MM.1S (cell line): ENCODE data around the gene ZNF576.

Experiments
- EZH2 ChIP-seq: fragments of 300-600 bp; sonication (generic); optimal IDR thresholded peaks from 2 replicates; pipeline ENCODE3; 2017; ENCODE audit warnings: low read depth, mild to moderate bottlenecking, antibody characterized with exemption, low read length, mixed read lengths
- EZH2phosphoT487 ChIP-seq: fragments of 300-600 bp; sonication (generic); IDR thresholded peaks from 2 replicates; pipeline ENCODE4 v1.6.1; 2018; ENCODE audit warnings: antibody characterized with exemption, low read length
- TF ChIP-seq, protein P1 (sequence below): fragments of 300-600 bp; sonication (generic); IDR thresholded peaks from 2 replicates; pipeline ENCODE4 v1.5.1; 2016; ENCODE audit warnings: antibody characterized with exemption, low read length, mixed read lengths

DNA sequence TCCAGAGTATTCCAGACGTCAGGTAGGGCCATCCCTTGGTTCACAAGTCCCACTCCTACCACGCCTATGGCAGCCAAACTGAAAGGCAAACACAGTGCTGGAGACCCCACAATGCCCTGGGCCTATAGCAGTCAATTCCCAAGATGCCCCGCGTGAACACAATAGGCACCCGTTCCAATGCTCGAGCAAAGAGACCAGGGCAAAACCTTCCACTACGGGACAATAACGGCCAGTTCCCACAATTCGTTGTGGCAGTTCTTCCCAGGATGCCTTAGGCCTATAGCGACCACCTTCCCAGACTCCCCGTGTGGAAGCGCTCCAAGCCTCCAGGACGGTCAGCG, 22.5 kb downstream of the ZNF576 start:
- TF ChIP-seq, protein P1, sequence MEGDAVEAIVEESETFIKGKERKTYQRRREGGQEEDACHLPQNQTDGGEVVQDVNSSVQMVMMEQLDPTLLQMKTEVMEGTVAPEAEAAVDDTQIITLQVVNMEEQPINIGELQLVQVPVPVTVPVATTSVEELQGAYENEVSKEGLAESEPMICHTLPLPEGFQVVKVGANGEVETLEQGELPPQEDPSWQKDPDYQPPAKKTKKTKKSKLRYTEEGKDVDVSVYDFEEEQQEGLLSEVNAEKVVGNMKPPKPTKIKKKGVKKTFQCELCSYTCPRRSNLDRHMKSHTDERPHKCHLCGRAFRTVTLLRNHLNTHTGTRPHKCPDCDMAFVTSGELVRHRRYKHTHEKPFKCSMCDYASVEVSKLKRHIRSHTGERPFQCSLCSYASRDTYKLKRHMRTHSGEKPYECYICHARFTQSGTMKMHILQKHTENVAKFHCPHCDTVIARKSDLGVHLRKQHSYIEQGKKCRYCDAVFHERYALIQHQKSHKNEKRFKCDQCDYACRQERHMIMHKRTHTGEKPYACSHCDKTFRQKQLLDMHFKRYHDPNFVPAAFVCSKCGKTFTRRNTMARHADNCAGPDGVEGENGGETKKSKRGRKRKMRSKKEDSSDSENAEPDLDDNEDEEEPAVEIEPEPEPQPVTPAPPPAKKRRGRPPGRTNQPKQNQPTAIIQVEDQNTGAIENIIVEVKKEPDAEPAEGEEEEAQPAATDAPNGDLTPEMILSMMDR, result no peak
- no peak for TF ChIP-seq EZH2
- no peak for TF ChIP-seq EZH2phosphoT487
